HTR-8/SVneo (cell line): ENCODE measurements around the gene SLBP.
"Not testable (repeated sequence)": the region's sequence is repeated elsewhere in the genome, so short reads cannot be mapped to it uniquely, and the experiment has no call there.

Source experiments
- DNase-seq: peaks from one replicate; pipeline ENCODE4 v3.0.0; 2011; ENCODE audit warnings: low spot score, mixed read lengths; ENCODE audit not compliant: insufficient read length
- FAIRE-seq: peaks from 2 replicates; lab custom pipeline; 2011; peaks lifted over from hg19 to GRCh38; lab: Jason Lieb, UNC

SLBP gene

GRCh38 chr4:1683261-1683735, 28.8 kb downstream of the SLBP start:
- FAIRE-seq = peak; percentile 72
- peak; percentile 54 for DNase-seq

GRCh38 chr4:1682860-1683259, 29.3 kb downstream of the SLBP start:
- no peak for DNase-seq
- no peak for FAIRE-seq

GRCh38 chr4:1678244-1678643, 33.9 kb downstream of the SLBP start:
- FAIRE-seq (no peak), DNase-seq (no peak)

- DNase-seq (no peak), FAIRE-seq (no peak)
Measured at GRCh38 chr4:1676605-1677525, 35.3 kb downstream of the SLBP start.

GRCh38 chr4:1675802-1676137, 36.3 kb downstream of the SLBP start:
- FAIRE-seq = no peak
- no peak for DNase-seq

GRCh38 chr4:1675136-1675801, 36.9 kb downstream of the SLBP start:
- no peak for FAIRE-seq
- no peak for DNase-seq

GRCh38 chr4:1674682-1675081, 37.4 kb downstream of the SLBP start:
- FAIRE-seq = no peak
- DNase-seq = no peak

- no peak for DNase-seq
- no peak for FAIRE-seq
Measured at GRCh38 chr4:1673671-1674070, 38.4 kb downstream of the SLBP start.

GRCh38 chr4:1671011-1671410, 41.1 kb downstream of the SLBP start:
- not testable (repeated sequence) for FAIRE-seq

GRCh38 chr4:1670279-1670678, 41.8 kb downstream of the SLBP start:
- DNase-seq (no peak), FAIRE-seq (no peak)

More at GRCh38 chr4:1671011-1671410, 41.1 kb downstream of the SLBP start:
- DNase-seq = not testable (repeated sequence)

- no peak for DNase-seq
- no peak for FAIRE-seq
Measured at GRCh38 chr4:1669850-1670249, 42.3 kb downstream of the SLBP start.

- DNase-seq (no peak), FAIRE-seq (no peak)
Measured at GRCh38 chr4:1669270-1669669, 42.8 kb downstream of the SLBP start.

GRCh38 chr4:1668488-1668840, 43.7 kb downstream of the SLBP start:
- no peak for FAIRE-seq
- no peak for DNase-seq

GRCh38 chr4:1667273-1667672, 44.8 kb downstream of the SLBP start:
- FAIRE-seq (no peak), DNase-seq (no peak)

GRCh38 chr4:1666391-1666790, 45.7 kb downstream of the SLBP start:
- FAIRE-seq (no peak), DNase-seq (no peak)

- no peak for DNase-seq
- no peak for FAIRE-seq
Measured at GRCh38 chr4:1664141-1664540, 48.0 kb downstream of the SLBP start.

- DNase-seq = no peak
- FAIRE-seq = no peak
Measured at GRCh38 chr4:1663549-1663948, 48.6 kb downstream of the SLBP start.

GRCh38 chr4:1661695-1662094, 50.4 kb downstream of the SLBP start:
- FAIRE-seq (no peak), DNase-seq (no peak)

GRCh38 chr4:1660948-1661677, 51.0 kb downstream of the SLBP start:
- FAIRE-seq (no peak), DNase-seq (no peak)

- FAIRE-seq = no peak
- DNase-seq = no peak
Measured at GRCh38 chr4:1659104-1660043, 52.7 kb downstream of the SLBP start.
